ENCODE data around the gene GYPC.

Gene GYPC

DNA sequence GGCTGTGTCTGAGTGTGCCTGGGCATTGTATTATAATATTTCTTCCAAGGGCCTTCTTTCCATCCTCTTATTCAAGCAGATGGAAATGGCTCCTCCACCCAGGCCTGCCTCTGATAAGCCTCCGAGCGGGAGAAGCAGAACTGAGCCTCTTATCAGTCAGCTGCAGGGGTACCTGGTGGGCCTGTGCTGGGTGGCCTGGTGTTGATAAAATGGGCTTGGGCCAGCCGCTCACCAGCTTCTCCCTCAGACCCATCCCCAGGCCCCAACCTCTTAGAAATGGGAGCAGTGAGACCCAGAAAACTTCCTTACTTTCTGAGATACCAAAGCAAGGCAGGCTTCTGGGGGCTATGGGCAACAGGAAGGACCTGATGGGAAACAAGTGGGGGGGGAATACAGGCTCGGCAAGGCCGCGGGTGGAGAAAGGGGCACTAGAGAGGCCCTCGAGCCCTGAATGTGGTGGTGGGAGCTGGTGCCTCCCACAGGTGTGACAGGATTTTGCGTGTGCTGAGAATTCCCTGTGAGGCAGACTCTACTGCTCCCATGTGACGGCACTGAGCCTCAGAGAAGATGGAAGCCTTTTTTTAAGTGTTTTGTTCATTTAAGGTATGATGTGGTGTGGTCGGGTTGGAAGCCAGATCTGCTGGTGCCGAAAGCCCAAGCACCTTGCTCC lies 18.3 kb downstream of the GYPC start:
- TF ChIP-seq GATA2 (IDR thresholded peaks at IDR 0.05; ENCODE audit: low read depth, low read length) = no peak
- no peak for TF ChIP-seq GATA3 (IDR thresholded peaks at IDR 0.05; ENCODE audit: low read depth, low read length)

DNA sequence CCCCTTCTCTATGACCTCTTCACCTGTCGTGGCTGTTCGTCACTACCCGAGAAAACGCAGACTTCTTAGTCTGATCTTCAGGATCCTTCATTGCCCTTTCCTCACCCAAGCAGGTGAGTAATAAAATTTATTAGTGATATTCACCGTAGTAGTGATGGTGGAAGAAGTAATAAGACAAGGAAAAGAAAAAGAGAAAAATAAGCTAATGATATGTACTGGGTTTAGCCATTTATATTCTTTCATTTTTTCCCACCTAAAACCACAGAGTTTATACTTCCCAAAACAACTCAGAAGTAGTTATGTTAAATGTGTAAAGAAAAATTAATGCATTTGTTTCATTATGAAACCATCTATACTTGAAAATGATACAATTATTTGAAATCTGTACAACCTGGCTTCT lies 19.7 kb downstream of the GYPC start:
- no peak for TF ChIP-seq GATA2 (IDR thresholded peaks at IDR 0.05; ENCODE audit: low read depth, low read length)
- TF ChIP-seq GATA3 (IDR thresholded peaks at IDR 0.05; ENCODE audit: low read depth, low read length) = no peak

DNA sequence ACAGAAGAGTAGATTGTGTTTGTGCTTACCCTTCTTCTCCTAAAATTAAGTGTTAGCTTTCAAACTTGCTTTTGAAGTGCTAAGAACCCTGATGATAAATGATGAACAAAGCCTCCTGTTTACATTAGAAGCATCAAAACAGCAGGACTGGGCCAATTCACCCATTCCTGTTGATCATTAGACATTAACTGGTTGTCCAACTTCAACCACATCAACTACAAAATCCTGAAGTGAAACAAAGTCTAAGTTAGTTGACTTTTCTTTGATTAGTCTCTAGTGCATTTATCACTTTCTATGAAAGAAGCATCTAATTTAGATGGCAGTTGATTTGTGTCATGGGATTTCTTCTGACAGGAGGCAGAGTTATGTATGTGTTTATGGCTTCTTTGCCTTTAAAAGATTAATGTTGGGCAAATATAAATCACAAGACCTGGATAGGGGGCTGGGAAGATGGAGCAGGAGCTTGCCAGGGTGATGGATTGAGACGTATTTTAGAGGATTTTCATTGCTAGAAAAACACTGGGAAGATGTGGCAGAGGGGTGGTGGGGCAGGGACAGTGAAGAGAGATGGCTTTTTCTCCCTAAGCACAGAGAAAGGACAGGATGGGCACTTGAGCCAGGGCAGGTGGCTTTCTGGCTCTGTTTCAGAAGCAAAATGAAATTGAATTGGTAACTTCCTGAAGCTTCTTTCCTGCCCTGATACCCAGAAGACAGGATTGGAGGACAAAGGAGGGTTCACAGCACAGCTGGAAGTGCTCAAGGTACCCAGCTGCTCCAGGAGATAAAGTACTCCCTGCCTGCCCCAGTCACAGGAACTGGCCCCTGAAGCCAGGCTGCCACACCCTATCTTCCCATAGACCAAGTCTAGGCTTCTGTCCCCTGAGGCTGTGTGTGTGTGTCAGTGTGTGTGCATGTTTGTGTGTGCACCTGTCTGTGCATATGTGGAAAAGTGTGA lies 20.5 kb downstream of the GYPC start:
- TF ChIP-seq GATA3 (IDR thresholded peaks at IDR 0.05; ENCODE audit: low read depth, low read length) (no peak), GATA2 (IDR thresholded peaks at IDR 0.05; ENCODE audit: low read depth, low read length) (no peak)

DNA sequence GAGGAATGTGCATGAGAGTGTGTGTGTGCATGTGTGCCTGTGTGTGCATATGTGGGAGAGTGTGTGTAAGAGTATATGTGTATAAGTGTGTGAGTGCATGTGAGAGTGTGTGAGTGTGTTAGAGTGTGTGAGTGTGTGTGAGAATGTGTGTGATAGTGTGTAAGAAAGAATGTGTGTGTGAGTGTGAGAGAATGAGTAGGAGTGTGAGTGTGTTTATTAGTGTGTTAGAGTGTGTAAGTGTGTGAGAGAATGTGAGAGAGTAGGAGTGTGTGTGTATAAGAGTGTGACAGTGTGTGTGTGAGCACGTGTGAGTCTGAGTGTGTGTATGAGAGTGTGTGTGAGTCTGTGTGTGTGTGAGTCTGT lies 21.2 kb downstream of the GYPC start:
- TF ChIP-seq GATA2 (IDR thresholded peaks at IDR 0.05; ENCODE audit: low read depth, low read length) (no peak), GATA3 (IDR thresholded peaks at IDR 0.05; ENCODE audit: low read depth, low read length) (no peak)

DNA sequence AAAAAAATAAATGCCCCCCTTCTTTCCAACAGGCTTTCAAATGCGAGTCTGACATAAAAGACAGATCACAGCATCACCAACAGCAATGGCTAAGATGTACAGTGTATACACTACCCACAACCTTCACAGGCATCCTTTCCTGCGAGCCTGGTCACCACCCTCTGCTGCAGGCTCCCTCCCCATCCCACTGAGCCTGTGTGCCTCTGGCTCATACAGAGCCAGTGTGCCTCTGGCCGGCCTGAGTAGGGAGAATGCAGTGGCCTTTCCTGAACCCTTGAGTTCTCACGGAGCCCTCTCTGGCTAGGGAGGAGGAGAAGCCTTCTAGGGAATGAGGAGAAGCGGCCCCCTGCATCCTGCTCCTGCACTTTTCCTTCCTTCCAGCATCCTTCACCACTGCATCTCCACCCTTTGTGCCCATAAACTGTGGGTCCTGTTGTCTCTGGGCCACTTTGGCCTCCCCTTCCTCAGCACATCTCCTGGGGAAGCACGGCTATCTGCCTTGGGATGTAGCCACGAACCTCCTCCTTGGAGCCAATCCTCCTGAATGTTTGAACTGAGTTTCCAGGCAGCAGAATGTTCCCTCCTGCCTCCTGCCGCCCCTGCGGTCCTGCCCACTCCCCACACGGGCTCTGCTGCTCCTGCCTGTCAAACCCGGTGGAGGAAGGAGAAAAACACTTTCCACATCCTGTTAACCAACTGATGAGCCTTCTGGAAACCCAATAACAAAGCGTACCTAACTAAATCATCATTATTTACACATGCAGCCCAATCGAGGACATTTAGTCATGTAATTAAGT lies 22.5 kb downstream of the GYPC start:
- no peak for TF ChIP-seq GATA2 (IDR thresholded peaks at IDR 0.05; ENCODE audit: low read depth, low read length)
- TF ChIP-seq GATA3 (IDR thresholded peaks at IDR 0.05; ENCODE audit: low read depth, low read length) = no peak

DNA sequence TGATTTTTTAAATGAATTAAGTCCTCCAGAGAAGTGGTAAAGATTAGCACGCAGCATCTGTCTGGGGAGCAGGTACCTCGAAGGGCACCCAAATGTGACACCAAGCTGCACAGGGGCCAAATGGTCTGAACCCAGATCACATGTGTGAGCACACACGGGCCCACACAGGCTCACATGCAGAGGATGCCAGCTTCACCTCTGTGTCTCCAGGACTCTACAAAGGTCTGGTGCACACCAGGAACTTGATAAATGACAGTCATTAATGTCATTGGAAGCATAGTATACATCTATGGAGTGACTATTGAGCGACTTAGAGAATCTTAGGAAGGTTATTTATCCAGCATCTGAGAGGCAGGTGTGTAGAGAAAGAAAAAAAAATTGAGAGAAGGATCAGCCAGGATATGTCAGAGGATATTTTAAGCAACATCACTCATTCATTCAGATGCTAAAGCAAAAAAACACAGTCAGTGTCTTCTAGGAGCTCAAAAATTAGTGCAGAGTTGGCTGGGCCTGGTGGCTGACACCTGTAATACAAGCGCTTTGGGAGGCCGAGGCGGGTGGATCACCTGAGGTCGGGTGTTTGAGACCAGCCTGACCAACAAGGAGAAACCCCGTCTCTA lies 23.2 kb downstream of the GYPC start:
- TF ChIP-seq GATA3 (IDR thresholded peaks at IDR 0.05; ENCODE audit: low read depth, low read length) (no peak), GATA2 (IDR thresholded peaks at IDR 0.05; ENCODE audit: low read depth, low read length) (no peak)

DNA sequence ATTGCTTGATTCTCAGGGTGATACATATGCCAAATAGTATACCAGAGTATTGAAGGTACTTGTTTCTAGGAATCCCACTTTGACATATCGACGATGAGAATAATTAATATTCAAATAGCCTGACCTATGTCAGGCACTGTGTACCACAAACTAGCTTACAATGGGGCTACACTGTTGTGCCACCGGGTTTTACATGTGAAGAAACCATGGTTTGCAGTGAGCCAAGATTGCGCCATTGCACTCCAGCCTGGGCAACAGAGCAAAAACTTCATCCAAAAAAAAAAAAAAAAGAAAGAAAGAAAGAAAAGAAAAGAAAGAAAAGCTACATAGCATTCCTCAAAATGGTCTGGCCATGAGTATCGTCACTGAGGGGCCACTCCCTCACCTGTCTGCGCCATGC lies 25.5 kb downstream of the GYPC start:
- TF ChIP-seq GATA3 (IDR thresholded peaks at IDR 0.05; ENCODE audit: low read depth, low read length) (no peak), GATA2 (IDR thresholded peaks at IDR 0.05; ENCODE audit: low read depth, low read length) (no peak)

DNA sequence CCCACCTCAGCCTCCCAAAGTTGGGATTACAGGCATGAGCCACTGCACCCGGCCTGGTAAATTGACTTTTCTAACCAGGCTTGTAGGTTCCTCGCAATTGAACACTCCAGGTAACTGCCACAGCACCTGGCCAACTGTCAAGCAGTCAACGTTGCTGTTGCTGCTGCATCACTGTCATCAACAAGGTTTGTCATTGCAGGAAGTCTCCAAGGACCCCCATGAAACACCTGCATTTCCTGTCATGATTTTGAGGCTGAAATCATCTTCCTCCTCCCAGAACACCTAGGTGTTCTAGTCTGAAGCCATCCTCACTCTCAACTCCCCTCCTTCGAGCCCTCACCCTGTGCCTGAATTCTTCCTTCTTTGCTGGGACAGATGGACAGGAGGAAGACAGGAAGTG lies 29.7 kb downstream of the GYPC start:
- TF ChIP-seq GATA3 (IDR thresholded peaks at IDR 0.05; ENCODE audit: low read depth, low read length) (no peak), GATA2 (IDR thresholded peaks at IDR 0.05; ENCODE audit: low read depth, low read length) (no peak)

DNA sequence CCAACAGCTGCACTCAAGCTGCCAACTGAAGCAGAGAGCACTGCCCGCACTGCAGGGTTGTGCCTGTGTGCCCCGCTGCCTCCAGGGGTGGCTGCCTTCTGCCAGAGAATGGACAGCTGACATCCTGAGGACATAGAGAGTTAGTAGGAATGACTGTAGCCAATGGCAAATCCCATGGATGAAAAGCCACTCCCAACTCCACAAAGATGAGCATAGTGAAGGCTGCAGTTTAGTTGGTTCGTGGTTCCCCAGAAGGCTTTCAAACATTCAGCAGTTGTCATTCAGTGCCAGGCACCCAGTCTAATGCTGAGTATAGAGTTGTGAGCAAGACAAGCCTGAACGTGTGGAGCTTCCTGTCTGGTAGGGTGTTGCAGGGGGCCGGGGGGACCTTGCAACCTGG lies 30.3 kb downstream of the GYPC start:
- no peak for TF ChIP-seq GATA3 (IDR thresholded peaks at IDR 0.05; ENCODE audit: low read depth, low read length)
- no peak for TF ChIP-seq GATA2 (IDR thresholded peaks at IDR 0.05; ENCODE audit: low read depth, low read length)

DNA sequence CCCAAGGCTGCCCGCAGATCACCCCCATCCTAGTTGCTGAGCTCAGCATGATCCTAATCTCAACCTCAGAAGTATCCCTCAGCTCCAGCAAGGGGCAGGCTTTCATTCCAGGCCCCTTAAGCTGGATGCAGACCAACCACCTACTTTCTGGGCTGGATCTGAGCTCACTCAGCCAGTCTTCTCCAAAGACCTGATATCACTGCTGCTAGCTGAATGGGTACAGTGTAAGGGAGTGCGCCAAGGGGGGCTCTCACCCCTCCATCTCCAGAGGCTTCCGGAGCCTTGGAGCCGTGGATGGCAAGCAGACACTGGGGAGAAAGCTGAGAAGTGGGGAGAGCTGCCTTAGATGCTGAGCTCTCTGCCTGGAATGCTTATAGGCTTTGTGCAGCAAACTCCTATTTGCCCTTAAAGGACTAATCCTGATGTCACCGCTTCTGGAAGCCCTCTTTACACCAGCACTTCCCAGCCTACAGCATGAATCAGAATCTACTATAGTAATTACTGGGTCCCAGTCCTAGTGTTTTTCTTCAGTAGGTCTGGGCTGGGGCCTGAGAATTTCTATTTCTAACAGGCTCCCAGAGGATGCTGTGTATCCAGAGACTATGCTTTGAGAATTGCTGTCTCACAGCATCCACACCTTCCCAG lies 31.0 kb downstream of the GYPC start:
- TF ChIP-seq GATA3 (IDR thresholded peaks at IDR 0.05; ENCODE audit: low read depth, low read length) (no peak), GATA2 (IDR thresholded peaks at IDR 0.05; ENCODE audit: low read depth, low read length) (no peak)

DNA sequence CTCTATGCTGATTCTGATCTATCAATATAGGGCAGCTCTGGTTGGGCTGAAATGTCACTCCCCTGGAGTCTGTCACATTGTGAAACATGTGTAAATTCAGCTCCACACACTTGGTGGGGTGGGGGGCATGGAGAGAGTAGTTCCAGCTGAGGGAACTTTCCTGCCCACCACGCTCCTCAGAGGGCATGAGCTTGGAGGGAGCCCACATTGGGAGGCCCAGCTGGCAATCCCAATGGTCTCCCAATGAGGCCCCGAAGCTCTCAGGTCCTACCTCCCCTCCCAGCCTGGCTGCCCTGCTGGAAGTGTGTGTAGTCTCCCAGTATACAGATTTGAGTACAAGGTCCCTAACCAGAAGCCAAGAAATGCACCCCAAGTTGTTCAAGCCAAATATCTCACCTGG lies 31.5 kb downstream of the GYPC start:
- no peak for TF ChIP-seq GATA3 (IDR thresholded peaks at IDR 0.05; ENCODE audit: low read depth, low read length)
- no peak for TF ChIP-seq GATA2 (IDR thresholded peaks at IDR 0.05; ENCODE audit: low read depth, low read length)

DNA sequence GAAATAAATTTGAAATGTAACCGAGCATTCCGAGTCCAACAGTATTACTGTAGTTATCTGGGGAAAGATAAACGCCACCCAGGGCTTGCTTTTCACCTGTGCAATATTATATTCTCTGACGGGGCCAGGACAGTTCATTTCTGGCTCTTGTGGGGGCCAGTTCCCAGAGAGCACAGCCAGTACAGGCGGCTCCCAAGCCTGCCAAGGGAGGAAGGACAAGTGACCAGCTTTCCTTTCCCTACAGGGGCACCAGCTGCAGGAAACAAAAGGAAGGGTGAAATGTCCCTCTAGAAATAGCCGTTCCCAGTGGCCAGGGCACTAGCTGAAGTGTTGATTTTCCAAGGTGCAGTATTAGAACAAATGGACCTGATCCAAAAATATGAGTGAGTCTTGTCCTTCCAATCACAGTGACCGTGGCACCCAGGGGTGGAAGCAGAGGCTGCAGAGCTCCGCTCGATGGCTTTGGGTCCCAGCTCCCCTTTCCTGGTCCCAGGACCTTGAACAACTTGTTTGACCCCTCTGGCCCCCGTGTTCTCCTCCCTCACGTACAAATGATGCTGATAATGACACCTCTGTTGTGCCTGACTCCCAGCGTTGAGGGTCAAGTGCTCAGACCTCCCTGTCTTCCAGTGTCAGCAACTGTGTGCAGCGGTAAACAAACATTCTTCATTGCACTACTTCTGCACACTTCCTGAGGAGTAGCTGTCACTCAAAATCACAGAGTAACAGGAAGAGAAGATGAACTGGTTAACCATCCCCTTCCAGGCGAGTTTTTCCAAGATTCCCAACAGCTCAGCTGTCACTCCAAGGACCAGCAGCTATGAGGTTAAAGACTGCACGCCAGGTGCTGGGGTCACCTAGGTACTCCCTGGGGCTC lies 40.9 kb downstream of the GYPC start:
- TF ChIP-seq GATA3 (IDR thresholded peaks at IDR 0.05; ENCODE audit: low read depth, low read length) (no peak), GATA2 (IDR thresholded peaks at IDR 0.05; ENCODE audit: low read depth, low read length) (no peak)

DNA sequence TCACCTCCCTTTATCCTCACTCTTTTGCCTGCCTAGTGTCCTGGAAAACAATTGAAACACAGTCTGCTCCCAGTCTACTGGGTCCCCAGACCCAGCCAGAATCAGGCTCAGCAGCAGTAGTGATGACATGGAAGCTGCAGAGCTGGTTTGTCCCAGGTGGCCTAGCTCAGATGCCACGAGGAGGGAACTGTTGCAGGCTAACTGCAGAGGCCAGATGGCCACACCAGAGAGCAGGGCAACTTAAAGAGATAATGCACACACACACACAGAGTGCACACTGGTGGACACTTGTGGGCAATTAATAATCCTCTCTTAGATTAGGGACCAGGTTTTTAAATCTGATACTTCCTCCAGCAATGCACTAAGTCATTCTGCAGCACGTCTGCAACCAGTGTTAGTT lies 42.4 kb downstream of the GYPC start:
- TF ChIP-seq GATA2 (IDR thresholded peaks at IDR 0.05; ENCODE audit: low read depth, low read length) (no peak), GATA3 (IDR thresholded peaks at IDR 0.05; ENCODE audit: low read depth, low read length) (no peak)

Measured in SH-SY5Y (cell line).